ENCODE data around the gene RAB3A.
"Not testable (repeated sequence)": the region's sequence is repeated elsewhere in the genome, so short reads cannot be mapped to it uniquely, and the experiment has no call there.

RAB3A gene

GRCh38 chr19:18160971-18161635, 42.7 kb downstream of the RAB3A start:
- H3K36me3 ChIP-seq, result peaks cover 48% of the 10 kb centered on the region
- peak; percentile 62 for DNase-seq
- H3K27ac ChIP-seq, result peak overlapping the region; percentile 74
- no peaks in the 10 kb centered on the region for H3K9me3 ChIP-seq (ENCODE audit: severe bottlenecking)
- no peaks in the 10 kb centered on the region for H3K27me3 ChIP-seq (ENCODE audit: insufficient read depth, low read depth, severe bottlenecking)
- TF ChIP-seq, protein P1, sequence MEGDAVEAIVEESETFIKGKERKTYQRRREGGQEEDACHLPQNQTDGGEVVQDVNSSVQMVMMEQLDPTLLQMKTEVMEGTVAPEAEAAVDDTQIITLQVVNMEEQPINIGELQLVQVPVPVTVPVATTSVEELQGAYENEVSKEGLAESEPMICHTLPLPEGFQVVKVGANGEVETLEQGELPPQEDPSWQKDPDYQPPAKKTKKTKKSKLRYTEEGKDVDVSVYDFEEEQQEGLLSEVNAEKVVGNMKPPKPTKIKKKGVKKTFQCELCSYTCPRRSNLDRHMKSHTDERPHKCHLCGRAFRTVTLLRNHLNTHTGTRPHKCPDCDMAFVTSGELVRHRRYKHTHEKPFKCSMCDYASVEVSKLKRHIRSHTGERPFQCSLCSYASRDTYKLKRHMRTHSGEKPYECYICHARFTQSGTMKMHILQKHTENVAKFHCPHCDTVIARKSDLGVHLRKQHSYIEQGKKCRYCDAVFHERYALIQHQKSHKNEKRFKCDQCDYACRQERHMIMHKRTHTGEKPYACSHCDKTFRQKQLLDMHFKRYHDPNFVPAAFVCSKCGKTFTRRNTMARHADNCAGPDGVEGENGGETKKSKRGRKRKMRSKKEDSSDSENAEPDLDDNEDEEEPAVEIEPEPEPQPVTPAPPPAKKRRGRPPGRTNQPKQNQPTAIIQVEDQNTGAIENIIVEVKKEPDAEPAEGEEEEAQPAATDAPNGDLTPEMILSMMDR (IDR thresholded peaks at IDR 0.05; ENCODE audit: low read depth, low read length), result peak; percentile 42; the same call in 1 of the 2 replicates
- peak overlapping the region; percentile 13 for H3K4me3 ChIP-seq (ENCODE audit: low read depth, low read length)

GRCh38 chr19:18160493-18160970, 43.3 kb downstream of the RAB3A start:
- H3K4me3 ChIP-seq (ENCODE audit: low read depth, low read length), result peak overlapping the region; percentile 13; the same call in 1 of the 2 replicates
- no peaks in the 10 kb centered on the region for H3K9me3 ChIP-seq (ENCODE audit: severe bottlenecking)
- peaks cover 48% of the 10 kb centered on the region for H3K36me3 ChIP-seq
- H3K27me3 ChIP-seq (ENCODE audit: insufficient read depth, low read depth, severe bottlenecking), result no peaks in the 10 kb centered on the region
- peak overlapping the region; percentile 74 for H3K27ac ChIP-seq
- TF ChIP-seq, protein P1 (IDR thresholded peaks at IDR 0.05; ENCODE audit: low read depth, low read length), result no peak
- no peak for DNase-seq

GRCh38 chr19:18159810-18160209, 44.0 kb downstream of the RAB3A start:
- H3K27me3 ChIP-seq (ENCODE audit: insufficient read depth, low read depth, severe bottlenecking), result no peaks in the 10 kb centered on the region
- no peaks in the 10 kb centered on the region for H3K9me3 ChIP-seq (ENCODE audit: severe bottlenecking)
- TF ChIP-seq, protein P1 (IDR thresholded peaks at IDR 0.05; ENCODE audit: low read depth, low read length), result no peak
- H3K4me3 ChIP-seq (ENCODE audit: low read depth, low read length), result no peak overlapping the region
- H3K27ac ChIP-seq, result no peak overlapping the region
- no peak for DNase-seq
- peaks cover 46% of the 10 kb centered on the region for H3K36me3 ChIP-seq

DNA sequence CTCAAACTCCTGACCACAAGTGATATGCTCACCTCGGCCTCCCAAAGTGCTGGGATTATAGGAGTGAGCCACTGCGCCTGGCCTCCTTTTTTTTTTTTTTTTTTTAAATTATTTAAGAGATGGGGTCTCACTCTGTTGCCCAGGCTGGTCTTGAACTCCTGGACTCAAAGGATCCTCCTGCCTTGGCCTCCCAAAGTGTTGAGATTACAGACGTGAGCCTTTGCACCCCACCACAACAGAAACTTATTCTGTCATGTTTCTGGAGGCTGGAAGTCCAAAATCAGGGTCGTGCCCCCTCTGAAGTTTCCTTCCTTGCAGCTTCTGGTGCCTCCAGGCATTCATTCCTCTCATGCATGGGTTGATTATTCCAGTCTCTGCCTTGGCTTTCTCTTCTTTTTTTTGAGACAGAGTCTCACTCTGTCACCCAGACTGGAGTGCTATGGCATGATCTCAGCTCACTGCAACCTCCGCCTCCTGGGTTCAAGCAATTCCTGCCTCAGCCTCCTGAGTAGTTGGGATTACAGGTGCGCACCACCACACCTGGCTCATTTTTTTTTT, 44.7 kb downstream of the RAB3A start:
- peaks cover 44% of the 10 kb centered on the region for H3K36me3 ChIP-seq
- DNase-seq; H3K27ac ChIP-seq; H3K4me3 ChIP-seq (ENCODE audit: low read depth, low read length); H3K9me3 ChIP-seq (ENCODE audit: severe bottlenecking); H3K27me3 ChIP-seq (ENCODE audit: insufficient read depth, low read depth, severe bottlenecking): not testable (repeated sequence)

- no peak for DNase-seq
- TF ChIP-seq, protein P1 (IDR thresholded peaks at IDR 0.05; ENCODE audit: low read depth, low read length), result no peak
These were observed 45.4 kb downstream of the RAB3A start for GRCh38 chr19:18158467-18158866.

GRCh38 chr19:18157465-18158063, 46.3 kb downstream of the RAB3A start:
- Histone ChIP-seq H3K4me3 (ENCODE audit: low read depth, low read length) (no peak overlapping the region), H3K27me3 (ENCODE audit: insufficient read depth, low read depth, severe bottlenecking) (no peaks in the 10 kb centered on the region), H3K36me3 (peaks cover 29% of the 10 kb centered on the region), H3K27ac (peak overlapping the region; percentile 34; the same call in 1 of the 2 replicates), H3K9me3 (ENCODE audit: severe bottlenecking) (no peaks in the 10 kb centered on the region)
- TF ChIP-seq, protein P1 (IDR thresholded peaks at IDR 0.05; ENCODE audit: low read depth, low read length), result no peak
- peak; percentile 38 for DNase-seq

More at GRCh38 chr19:18158467-18158866, 45.4 kb downstream of the RAB3A start:
- H3K36me3 ChIP-seq, result peaks cover 38% of the 10 kb centered on the region
- H3K4me3 ChIP-seq (ENCODE audit: low read depth, low read length), result no peak overlapping the region
- H3K27ac ChIP-seq, result no peak overlapping the region
- no peaks in the 10 kb centered on the region for H3K27me3 ChIP-seq (ENCODE audit: insufficient read depth, low read depth, severe bottlenecking)
- no peaks in the 10 kb centered on the region for H3K9me3 ChIP-seq (ENCODE audit: severe bottlenecking)

All from WERI-Rb-1 (cell line).